22Rv1 (cell line): Measurements from ENCODE around the gene COL27A1.

Experiments
- H3K27ac ChIP-seq: fragments of 450-650 bp; 2 replicates; pipeline ENCODE4 v1.5.1; 2017
- ZFX ChIP-seq: fragments of 450-650 bp; IDR thresholded peaks from 2 replicates; pipeline ENCODE4 v1.6.1; 2017; ENCODE audit warnings: antibody characterized with exemption, borderline replicate concordance
- TF ChIP-seq, protein P1 (sequence below): fragments of 450-650 bp; IDR thresholded peaks from 2 replicates; pipeline ENCODE4 v1.5.1; 2017; ENCODE audit warnings: mild to moderate bottlenecking

The COL27A1 gene

DNA sequence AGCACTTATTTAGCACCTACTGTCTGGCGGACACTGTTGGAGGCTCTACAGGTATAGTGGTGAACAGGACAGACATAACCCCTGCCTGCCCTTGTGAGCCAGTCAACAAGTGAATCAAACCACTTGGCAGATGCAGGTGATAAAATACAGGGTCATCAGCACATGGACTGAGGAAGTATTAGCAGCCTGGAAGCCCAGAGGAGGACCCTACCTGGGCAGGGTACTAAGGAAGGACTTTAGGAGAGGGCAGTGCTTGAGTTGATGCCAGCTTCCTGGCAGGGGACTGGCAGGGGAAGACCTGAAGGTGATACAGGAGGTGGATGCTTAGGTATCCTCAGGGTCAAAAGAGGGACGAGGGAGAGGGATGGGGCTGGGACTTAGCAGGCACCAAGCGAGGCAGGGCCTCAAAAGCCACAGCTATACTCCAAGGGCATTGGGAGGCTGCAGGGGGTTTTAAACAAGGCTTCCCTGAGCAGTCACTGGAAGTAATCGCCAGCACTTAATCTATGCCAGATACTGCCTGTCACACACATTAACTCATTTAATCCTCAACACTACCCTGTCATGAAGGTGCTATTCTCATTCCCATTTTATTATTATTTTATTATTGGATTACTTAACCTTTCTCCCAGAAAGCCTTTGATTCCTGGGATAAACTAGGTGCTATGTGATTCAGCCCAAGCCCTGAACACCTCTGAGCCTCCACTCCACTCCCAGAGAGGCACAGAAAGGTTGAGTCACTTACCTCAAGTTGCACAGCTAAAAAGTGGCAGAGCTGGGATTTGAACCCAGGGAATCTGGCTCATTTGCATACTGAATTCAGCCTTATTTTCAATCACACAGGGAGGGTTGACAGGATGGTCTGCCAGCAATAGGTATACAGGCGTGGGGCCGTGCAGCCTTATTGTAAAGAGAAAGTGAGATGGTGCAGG lies 103.8 kb downstream of the COL27A1 start:
- no peak overlapping the region for H3K27ac ChIP-seq
- TF ChIP-seq, protein P1, sequence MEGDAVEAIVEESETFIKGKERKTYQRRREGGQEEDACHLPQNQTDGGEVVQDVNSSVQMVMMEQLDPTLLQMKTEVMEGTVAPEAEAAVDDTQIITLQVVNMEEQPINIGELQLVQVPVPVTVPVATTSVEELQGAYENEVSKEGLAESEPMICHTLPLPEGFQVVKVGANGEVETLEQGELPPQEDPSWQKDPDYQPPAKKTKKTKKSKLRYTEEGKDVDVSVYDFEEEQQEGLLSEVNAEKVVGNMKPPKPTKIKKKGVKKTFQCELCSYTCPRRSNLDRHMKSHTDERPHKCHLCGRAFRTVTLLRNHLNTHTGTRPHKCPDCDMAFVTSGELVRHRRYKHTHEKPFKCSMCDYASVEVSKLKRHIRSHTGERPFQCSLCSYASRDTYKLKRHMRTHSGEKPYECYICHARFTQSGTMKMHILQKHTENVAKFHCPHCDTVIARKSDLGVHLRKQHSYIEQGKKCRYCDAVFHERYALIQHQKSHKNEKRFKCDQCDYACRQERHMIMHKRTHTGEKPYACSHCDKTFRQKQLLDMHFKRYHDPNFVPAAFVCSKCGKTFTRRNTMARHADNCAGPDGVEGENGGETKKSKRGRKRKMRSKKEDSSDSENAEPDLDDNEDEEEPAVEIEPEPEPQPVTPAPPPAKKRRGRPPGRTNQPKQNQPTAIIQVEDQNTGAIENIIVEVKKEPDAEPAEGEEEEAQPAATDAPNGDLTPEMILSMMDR, result no peak
- TF ChIP-seq ZFX, result no peak

DNA sequence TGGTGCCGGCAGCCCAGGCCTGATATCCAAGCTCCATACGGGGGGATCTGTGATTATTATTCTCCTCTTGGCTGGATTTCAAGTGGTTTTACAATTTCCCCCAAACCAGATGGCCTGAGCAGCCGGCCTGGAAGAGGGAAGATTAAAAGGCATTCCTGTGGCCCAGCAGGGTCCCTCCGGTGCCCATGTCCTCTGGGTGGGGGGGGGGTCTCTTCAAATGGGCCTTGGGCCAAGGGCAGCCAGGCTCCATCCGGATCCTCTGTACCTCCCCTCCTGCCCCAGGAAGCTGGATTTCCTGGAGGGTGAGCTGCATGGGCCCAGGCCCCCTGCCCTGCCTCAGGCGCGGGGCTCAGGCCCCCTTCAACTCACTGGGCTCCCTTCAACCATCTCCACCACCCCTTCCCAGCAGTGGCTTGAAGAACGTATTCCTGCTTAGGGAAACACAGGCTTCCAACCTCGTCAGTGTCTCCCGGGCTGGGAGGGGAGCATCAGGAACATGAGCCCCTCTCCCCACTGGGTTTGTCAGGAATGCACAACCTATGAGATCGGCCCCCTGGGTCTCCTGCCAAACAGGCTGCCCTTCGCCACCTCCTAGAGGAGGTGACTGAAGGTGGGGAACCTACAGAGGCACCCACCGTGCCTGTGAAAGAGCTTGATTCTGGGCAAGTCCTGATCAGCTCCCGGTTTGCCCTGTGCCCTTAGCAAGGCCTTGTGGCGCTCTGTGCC lies 104.6 kb downstream of the COL27A1 start:
- no peak for TF ChIP-seq ZFX
- TF ChIP-seq, protein P1, result no peak
- no peak overlapping the region for H3K27ac ChIP-seq

DNA sequence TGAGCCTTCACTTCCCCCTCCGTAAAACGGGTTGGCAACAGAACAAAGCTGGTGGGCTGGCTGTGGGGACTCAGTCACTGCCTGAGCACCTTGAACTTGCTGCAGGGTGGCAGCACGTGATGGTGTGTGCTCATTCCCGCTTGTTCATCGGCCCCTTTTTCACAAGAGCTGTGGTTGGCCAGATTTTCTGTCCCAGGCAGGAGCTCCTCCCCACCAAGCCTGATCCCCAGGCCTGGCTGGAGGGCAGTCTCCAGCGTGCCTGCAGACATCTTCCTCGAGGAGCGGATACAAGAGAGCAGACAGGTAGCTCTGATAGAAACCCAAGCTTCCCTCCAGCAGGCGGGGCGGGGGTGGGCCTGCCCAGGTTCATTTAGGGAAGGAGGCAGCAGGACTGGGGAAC lies 105.7 kb downstream of the COL27A1 start:
- TF ChIP-seq, protein P1, result no peak
- no peak for TF ChIP-seq ZFX
- no peak overlapping the region for H3K27ac ChIP-seq

DNA sequence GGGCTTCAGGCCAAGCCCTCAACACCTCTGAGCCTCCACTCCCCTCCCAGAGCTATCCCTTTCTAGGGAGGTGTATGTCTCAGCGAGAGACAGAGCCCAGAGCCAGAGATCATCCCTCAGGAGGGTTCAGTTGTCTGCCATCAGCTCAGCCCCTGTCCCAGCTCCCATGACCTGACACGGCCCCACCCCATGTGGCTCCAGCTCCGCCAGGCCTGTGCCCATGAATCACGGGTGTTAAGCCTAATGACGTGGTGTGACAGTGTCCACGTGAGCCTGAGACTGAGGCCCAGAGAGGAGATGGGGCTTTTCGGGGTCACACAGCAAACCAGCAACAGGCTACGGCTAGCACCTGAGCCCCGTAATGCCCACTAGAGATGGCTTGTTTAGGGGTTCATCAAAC lies 106.7 kb downstream of the COL27A1 start:
- H3K27ac ChIP-seq, result no peak overlapping the region
- no peak for TF ChIP-seq ZFX
- TF ChIP-seq, protein P1, result no peak

DNA sequence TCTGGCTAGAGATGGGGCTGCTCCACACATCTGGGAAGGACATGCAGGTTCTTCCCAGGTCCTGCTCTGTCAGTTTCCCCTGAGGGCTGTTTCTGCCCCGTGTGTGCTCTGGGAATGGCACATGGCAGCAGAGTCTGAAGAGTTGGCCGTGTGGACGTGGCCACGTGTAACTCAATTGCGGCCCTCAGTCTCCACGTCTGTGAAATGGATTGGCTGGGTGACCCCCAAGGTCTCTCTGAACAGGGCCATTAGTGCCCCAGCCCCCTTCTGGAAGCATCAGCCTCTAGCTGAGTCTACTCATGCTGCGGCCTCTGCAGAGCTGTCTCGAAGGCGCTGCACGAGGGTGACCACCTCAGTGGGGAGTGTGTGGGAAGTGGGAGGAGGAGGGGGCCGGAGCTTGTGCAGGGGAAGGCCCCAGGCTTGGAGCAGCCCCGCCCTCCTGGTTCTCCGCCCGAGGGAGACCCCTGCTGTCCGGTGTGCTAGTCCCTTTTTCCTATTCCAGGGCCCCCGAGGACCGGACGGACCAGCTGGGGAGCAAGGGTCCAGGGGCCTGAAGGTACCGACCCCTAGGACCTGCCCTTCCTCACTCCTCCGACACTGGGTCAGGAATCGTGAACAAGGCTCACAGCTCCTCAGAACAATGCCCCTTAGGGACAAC lies 108.6 kb downstream of the COL27A1 start:
- TF ChIP-seq, protein P1, result no peak
- no peak for TF ChIP-seq ZFX
- no peak overlapping the region for H3K27ac ChIP-seq

DNA sequence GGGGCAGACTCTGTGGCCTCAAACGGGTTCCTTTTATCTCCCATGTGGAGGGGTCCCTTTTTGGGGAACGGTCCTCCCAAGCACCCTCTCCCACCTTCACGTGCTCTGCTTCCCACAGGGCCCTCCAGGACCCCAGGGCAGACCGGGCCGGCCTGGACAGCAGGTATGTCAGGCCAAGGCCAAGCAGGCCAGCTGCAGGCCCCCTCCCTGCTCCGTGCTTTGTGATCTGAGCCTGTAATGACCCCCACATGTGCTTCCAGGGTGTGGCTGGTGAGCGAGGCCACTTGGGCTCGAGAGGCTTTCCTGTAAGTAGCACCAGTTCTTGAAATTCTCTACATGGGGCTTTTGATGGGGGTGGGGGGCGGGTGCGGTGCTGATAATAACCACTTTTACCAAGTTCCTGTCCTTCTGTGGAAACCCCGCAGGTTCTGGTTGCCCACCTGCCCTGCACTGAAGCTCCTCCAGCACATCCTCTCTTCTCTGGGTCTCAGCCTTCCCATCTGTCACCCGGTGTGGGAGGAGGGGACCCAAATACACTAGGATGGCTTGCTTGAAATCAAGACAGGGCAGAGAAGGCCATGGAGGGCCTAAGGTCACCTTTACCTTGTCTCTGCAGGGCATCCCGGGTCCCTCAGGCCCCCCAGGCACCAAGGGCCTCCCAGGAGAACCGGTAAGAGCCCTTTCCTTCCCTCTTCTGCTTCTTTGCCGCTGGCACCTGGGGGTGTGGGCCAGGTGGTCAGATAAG lies 109.6 kb downstream of the COL27A1 start:
- TF ChIP-seq ZFX, result no peak
- TF ChIP-seq, protein P1, result no peak
- H3K27ac ChIP-seq, result no peak overlapping the region
